GM12878 (cell line): ENCODE results near the gene RERE. TPM values are rescaled to one million over a fixed set of nuclear protein-coding genes. Genes with fewer than 3 reads are reported as not detected.

Experiments
- ATAC-seq: fragments of 200-7000 bp; cut with Tn5 transposase; 3 replicates; pipeline ENCODE4 v1.9.1; 2020; ENCODE audit warnings: mild to moderate bottlenecking, moderate library complexity
- BruUV-seq: library from RNA; stranded (reverse); fragments of 400-500 nt; replicated peaks from 2 replicates; lab custom pipeline; 2021; lab: Mats Ljungman, UMichigan
- CTCF ChIA-PET: fragments of 300-600 bp; sonication (Branson Sonifier 250); formaldehyde crosslinking; extraction: SDS; loops from one replicate; lab custom pipeline; 2021; ENCODE audit warnings: inconsistent platforms; lab: Yijun Ruan, JAX
- POLR2A ChIA-PET: fragments of 350-600 bp; formaldehyde crosslinking; extraction: SDS; loops from one replicate; lab custom pipeline; 2021; ENCODE audit warnings: inconsistent platforms; lab: Charles Lee
- RAD21 ChIA-PET: fragments of 300-600 bp; sonication (Branson Sonifier 250); formaldehyde crosslinking; loops from one replicate; lab custom pipeline; 2023; ENCODE audit warnings: antibody characterized with exemption; ENCODE audit not compliant: unreplicated experiment; lab: Charles Lee
- SMC1A ChIA-PET: fragments of 300-600 bp; sonication (Branson Sonifier 250); formaldehyde crosslinking; loops from one replicate; lab custom pipeline; 2023; ENCODE audit not compliant: unreplicated experiment, uncharacterized antibody; lab: Charles Lee
- DNase-seq: peaks from one replicate; pipeline ENCODE4 v3.0.0-alpha.2; 2011; ENCODE audit warnings: low read depth, low spot score
- FAIRE-seq: peaks from 3 replicates; lab custom pipeline; 2011; peaks lifted over from hg19 to GRCh38; lab: Jason Lieb, UNC
- H2AFZ ChIP-seq: 2 replicates; pipeline ENCODE4 v1.6.0; 2011; ENCODE audit warnings: low read depth, low read length, control low read depth; ENCODE audit not compliant: control insufficient read depth
- H3K27ac ChIP-seq: 2 replicates; pipeline ENCODE4 v1.5.1; 2011; ENCODE audit warnings: control low read depth; ENCODE audit not compliant: control insufficient read depth, insufficient read depth
- H3K27me3 ChIP-seq, 2 experiments: replicated peaks in 1 of 2; 2 replicates each; pipeline versions ENCODE4 v1.6.0 to v1.6.1; 2011; ENCODE audit warnings: low read length in 1 of 2; ENCODE audit not compliant: control insufficient read depth in 2 of 2, insufficient read depth in 2 of 2
- H3K36me3 ChIP-seq, 2 experiments: 2 replicates each; pipeline ENCODE4 v1.5.1; 2011; ENCODE audit warnings: low read length in 1 of 2; ENCODE audit not compliant: control insufficient read depth in 2 of 2, insufficient read depth in 2 of 2
- H3K4me1 ChIP-seq: 2 replicates; pipeline ENCODE4 v1.6.1; 2011; ENCODE audit warnings: mild to moderate bottlenecking, low read length, moderate library complexity, mixed read lengths; ENCODE audit not compliant: control insufficient read depth, insufficient read depth
- H3K4me2 ChIP-seq: 2 replicates; pipeline ENCODE4 v1.6.0; 2011; ENCODE audit warnings: control low read depth; ENCODE audit not compliant: control insufficient read depth, insufficient read depth
- H3K4me3 ChIP-seq: fragments of 200-600 bp; sonication (generic); 2 replicates; pipeline ENCODE4 v1.5.1; 2016
- H3K79me2 ChIP-seq: 2 replicates; pipeline ENCODE4 v1.6.0; 2011; ENCODE audit warnings: low read length; ENCODE audit not compliant: control insufficient read depth, insufficient read depth
- H3K9ac ChIP-seq: 2 replicates; pipeline ENCODE4 v1.8.0; 2011; ENCODE audit warnings: low read length, control low read depth, mixed read lengths; ENCODE audit not compliant: control insufficient read depth, insufficient read depth
- H3K9me3 ChIP-seq: replicated peaks from 3 replicates; pipeline ENCODE4 v1.5.1; 2011; ENCODE audit warnings: mild to moderate bottlenecking, low read length; ENCODE audit not compliant: control insufficient read depth, insufficient read depth
- H4K20me1 ChIP-seq: 2 replicates; pipeline ENCODE4 v1.6.0; 2011; ENCODE audit not compliant: control insufficient read depth, insufficient read depth
- RUNX3 ChIP-seq: IDR thresholded peaks from 2 replicates; pipeline ENCODE4 v1.6.1; 2012; ENCODE audit warnings: low read length, inconsistent platforms
- TCF3 ChIP-seq: IDR thresholded peaks from 2 replicates; pipeline ENCODE4 v1.6.1; 2012; ENCODE audit warnings: low read depth, mild to moderate bottlenecking, low read length, borderline replicate concordance; ENCODE audit not compliant: insufficient read depth
- YBX1 ChIP-seq: fragments of 450-650 bp; IDR thresholded peaks from 2 replicates; pipeline ENCODE4 v1.6.1; 2016; ENCODE audit warnings: antibody characterized with exemption
- WGBS: methylation state at CpG from one replicate; pipeline ENCODE4 v1.1.6; 2016; ENCODE audit warnings: low lambda C conversion rate; ENCODE audit not compliant: insufficient replicate concordance, insufficient coverage; ENCODE audit errors: missing lambda C conversion rate; 5-methylcytosine and 5-hydroxymethylcytosine counted together
- in situ Hi-C: fragments of 300-500 bp; cut with MboI; formaldehyde crosslinking; loops from 9 replicates; pipeline ENCODE4 v1.14.3; 2018; ENCODE audit warnings: mixed read lengths
- intact Hi-C: fragments of 100-400 bp; cut with micrococcal nuclease; formaldehyde crosslinking; loops from one replicate; pipeline ENCODE4 v1.14.2; 2022; ENCODE audit not compliant: unreplicated experiment
- polyA plus RNA-seq, 11 experiments: library from polyadenylated mRNA; depleted of rRNA in 4 of 11; unstranded in 6 of 11; stranded (reverse) in 5 of 11; fragments of >200 nt; fragmentation: Nextera tagmentation in 4 of 11; fragmentation: Illumina TruSeq in 1 of 11; extraction: Ambion mirVana in 4 of 11; extraction: Trizol in 1 of 11; gene quantifications; 1 replicate in 1 of 11; 2 replicates in 10 of 11; pipeline versions ENCODE4 v1.2.1 to v1.2.3, GENCODE V29; 2011 to 2016; ENCODE audit warnings: inconsistent platforms in 2 of 11, missing spikeins in 2 of 11, low read depth in 1 of 11
- total RNA-seq, 4 experiments: library from RNA; depleted of rRNA in 3 of 4; stranded (reverse); fragments of >200 nt in 3 of 4; fragmentation: Illumina TruSeq in 1 of 4; extraction: Trizol in 1 of 4; gene quantifications; 2 replicates each; pipeline versions ENCODE4 v1.2.1 to v1.2.3, GENCODE V29; 2013 to 2021
- TF ChIP-seq, protein P1 (sequence below): IDR thresholded peaks from 2 replicates; pipeline ENCODE4 v1.6.1; 2012; ENCODE audit warnings: improper control_type of control experiment, low read depth, low read length; ENCODE audit not compliant: insufficient replicate concordance

Gene RERE
- total and polyA plus RNA-seq, 10 of the 15 experiments (the other 5 are each of a cell fraction or from before 2014, with no cell fraction given), result 5.2 to 60.5 (median 20.2) TPM

GRCh38 chr1:8687039-8687438 is 130.4 kb downstream of the RERE start (continued):
- TF ChIP-seq, protein P1, sequence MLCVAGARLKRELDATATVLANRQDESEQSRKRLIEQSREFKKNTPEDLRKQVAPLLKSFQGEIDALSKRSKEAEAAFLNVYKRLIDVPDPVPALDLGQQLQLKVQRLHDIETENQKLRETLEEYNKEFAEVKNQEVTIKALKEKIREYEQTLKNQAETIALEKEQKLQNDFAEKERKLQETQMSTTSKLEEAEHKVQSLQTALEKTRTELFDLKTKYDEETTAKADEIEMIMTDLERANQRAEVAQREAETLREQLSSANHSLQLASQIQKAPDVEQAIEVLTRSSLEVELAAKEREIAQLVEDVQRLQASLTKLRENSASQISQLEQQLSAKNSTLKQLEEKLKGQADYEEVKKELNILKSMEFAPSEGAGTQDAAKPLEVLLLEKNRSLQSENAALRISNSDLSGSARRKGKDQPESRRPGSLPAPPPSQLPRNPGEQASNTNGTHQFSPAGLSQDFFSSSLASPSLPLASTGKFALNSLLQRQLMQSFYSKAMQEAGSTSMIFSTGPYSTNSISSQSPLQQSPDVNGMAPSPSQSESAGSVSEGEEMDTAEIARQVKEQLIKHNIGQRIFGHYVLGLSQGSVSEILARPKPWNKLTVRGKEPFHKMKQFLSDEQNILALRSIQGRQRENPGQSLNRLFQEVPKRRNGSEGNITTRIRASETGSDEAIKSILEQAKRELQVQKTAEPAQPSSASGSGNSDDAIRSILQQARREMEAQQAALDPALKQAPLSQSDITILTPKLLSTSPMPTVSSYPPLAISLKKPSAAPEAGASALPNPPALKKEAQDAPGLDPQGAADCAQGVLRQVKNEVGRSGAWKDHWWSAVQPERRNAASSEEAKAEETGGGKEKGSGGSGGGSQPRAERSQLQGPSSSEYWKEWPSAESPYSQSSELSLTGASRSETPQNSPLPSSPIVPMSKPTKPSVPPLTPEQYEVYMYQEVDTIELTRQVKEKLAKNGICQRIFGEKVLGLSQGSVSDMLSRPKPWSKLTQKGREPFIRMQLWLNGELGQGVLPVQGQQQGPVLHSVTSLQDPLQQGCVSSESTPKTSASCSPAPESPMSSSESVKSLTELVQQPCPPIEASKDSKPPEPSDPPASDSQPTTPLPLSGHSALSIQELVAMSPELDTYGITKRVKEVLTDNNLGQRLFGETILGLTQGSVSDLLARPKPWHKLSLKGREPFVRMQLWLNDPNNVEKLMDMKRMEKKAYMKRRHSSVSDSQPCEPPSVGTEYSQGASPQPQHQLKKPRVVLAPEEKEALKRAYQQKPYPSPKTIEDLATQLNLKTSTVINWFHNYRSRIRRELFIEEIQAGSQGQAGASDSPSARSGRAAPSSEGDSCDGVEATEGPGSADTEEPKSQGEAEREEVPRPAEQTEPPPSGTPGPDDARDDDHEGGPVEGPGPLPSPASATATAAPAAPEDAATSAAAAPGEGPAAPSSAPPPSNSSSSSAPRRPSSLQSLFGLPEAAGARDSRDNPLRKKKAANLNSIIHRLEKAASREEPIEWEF, result peak; percentile 40
- TF ChIP-seq TCF3 (0 out of 2 replicates have a peak, but pooled peaks have one; percentile 20), YBX1 (no peak)

GRCh38 chr1:8685463-8685862 is 132.0 kb downstream of the RERE start:
- Histone ChIP-seq H3K9ac (no peak overlapping the region), H3K4me2 (no peak overlapping the region), H3K79me2 (peaks cover 80% of the 10 kb centered on the region), H4K20me1 (no peaks in the 10 kb centered on the region), H2AFZ (no peak overlapping the region), H3K27me3 (no peaks in the 10 kb centered on the region), H3K4me3 (no peak overlapping the region), H3K36me3 (no peaks in the 10 kb centered on the region), H3K27ac (no peak overlapping the region), H3K4me1 (peaks cover 27% of the 10 kb centered on the region), H3K9me3 (0 out of 3 replicates have a peak, but pooled peaks cover 2% of the 10 kb centered on the region)
- intact Hi-C loops, result no loop called here
- SMC1A ChIA-PET, result interaction anchor here (1.0 to 12.1 kb wide), 10 partner anchors 8 to 447 kb away, joined by 3 to 154 read pairs (median 5); no protein-coding TSS in a partner anchor
- CTCF ChIA-PET, result interaction anchor here (2.4 to 9.0 kb wide), 3 partner anchors 13 to 124 kb away, joined by 6 to 89 read pairs (median 23); no protein-coding TSS in a partner anchor
- no peak for FAIRE-seq
- no peak for ATAC-seq
- no peak for TF ChIP-seq RUNX3
- BruUV-seq, result no TSS peak
- in situ Hi-C loops, result no loop called here
- RAD21 ChIA-PET, result interaction anchor here (0.7 to 2.0 kb wide), 7 partner anchors 16 to 124 kb away, joined by 3 to 5 read pairs (median 3); no protein-coding TSS in a partner anchor
- no peak for DNase-seq
- POLR2A ChIA-PET, result interaction anchor here (0.6 to 1.9 kb wide), 5 partner anchors 14 to 390 kb away, joined by 3 to 8 read pairs (median 3); no protein-coding TSS in a partner anchor
- WGBS, result 80% methylated on average over 8 of the region's 8 CpGs
